Measurements from ENCODE around the gene SPG7. TPM values are rescaled to one million over a fixed set of nuclear protein-coding genes. Genes with fewer than 3 reads are reported as not detected.

Gene SPG7
- total and polyA plus RNA-seq, 12 donors: 69.8 to 145 (median 101) TPM

GRCh38 chr16:89519881-89520280 is 11.7 kb downstream of the SPG7 start:
- Histone ChIP-seq H3K27ac (no peak overlapping the region), H3K9me3 (no peaks in the 10 kb centered on the region), H3K36me3 (peaks cover 0 to 100% (median 43%) of the 10 kb centered on the region in 9 donors), H3K27me3 (no peaks in the 10 kb centered on the region), H3K4me3 (no peak overlapping the region), H3K4me1 (peaks cover 0 to 19% (median 7%) of the 10 kb centered on the region in 9 donors)
- 85 to 88% methylated on average over 15 of the region's 15 CpGs for WGBS, 2 donors
- TF ChIP-seq CTCF (IDR thresholded peaks at IDR 0.05): no peak
- intact Hi-C loops (cut with DNase I): no loop called here
- ATAC-seq (no peak), DNase-seq (no peak)

- no peak overlapping the region for H3K4me3 ChIP-seq
- no peaks in the 10 kb centered on the region for H3K27me3 ChIP-seq
- H3K36me3 ChIP-seq: peaks cover 0 to 100% (median 53%) of the 10 kb centered on the region in 9 donors
- no peak for ATAC-seq
- TF ChIP-seq CTCF (IDR thresholded peaks at IDR 0.05): no peak
- DNase-seq: no peak
- peaks cover 6 to 29% (median 15%) of the 10 kb centered on the region in 9 donors for H3K4me1 ChIP-seq
- 94 to 95% methylated on average over 31 of the region's 31 CpGs for WGBS, 2 donors
- H3K27ac ChIP-seq: no peak overlapping the region
- no peaks in the 10 kb centered on the region for H3K9me3 ChIP-seq
- intact Hi-C loops (cut with DNase I): no loop called here
Observed at GRCh38 chr16:89522287-89522686, 14.1 kb downstream of the SPG7 start.

- peaks cover 0 to 100% (median 52%) of the 10 kb centered on the region in 9 donors for H3K36me3 ChIP-seq
- no peaks in the 10 kb centered on the region for H3K27me3 ChIP-seq
- peak overlapping the region; percentile 17 to 72 (median 62) for H3K27ac ChIP-seq
- peak; percentile 29 to 86 (median 70) for ATAC-seq
- no peaks in the 10 kb centered on the region for H3K9me3 ChIP-seq
- WGBS, 2 donors: 61 to 74% methylated on average over 32 of the region's 32 CpGs
- H3K4me3 ChIP-seq: peak overlapping the region in 8 of 10 donors; percentile 1 to 34 (median 16)
- TF ChIP-seq CTCF (IDR thresholded peaks at IDR 0.05): peak in 3 of 9 donors; percentile 31 to 40 (median 36)
- intact Hi-C loops (cut with DNase I): loop anchor here in 1 of 10 donors (1.0 kb wide), 1 partner anchor 16 kb away; the partner anchor contains the start of gene SPG7
- peaks cover 6 to 29% (median 15%) of the 10 kb centered on the region in 9 donors for H3K4me1 ChIP-seq
- peak in 1 of 2 donors; percentile 53 for DNase-seq
Observed at GRCh38 chr16:89523680-89524344, 15.6 kb downstream of the SPG7 start.

GRCh38 chr16:89525146-89525913 is 17.1 kb downstream of the SPG7 start:
- H3K9me3 ChIP-seq: no peaks in the 10 kb centered on the region
- no peak for TF ChIP-seq CTCF (IDR thresholded peaks at IDR 0.05)
- H3K36me3 ChIP-seq: peaks cover 0 to 100% (median 56%) of the 10 kb centered on the region in 9 donors
- intact Hi-C loops (cut with DNase I): no loop called here
- DNase-seq (peak; percentile 54 to 55), ATAC-seq (peak; percentile 62 to 86 (median 75))
- H3K4me1 ChIP-seq: peaks cover 6 to 29% (median 15%) of the 10 kb centered on the region in 9 donors
- H3K4me3 ChIP-seq: no peak overlapping the region
- H3K27ac ChIP-seq: peak overlapping the region in 9 of 10 donors; percentile 51 to 78 (median 70)
- H3K27me3 ChIP-seq: no peaks in the 10 kb centered on the region
- 58 to 68% methylated on average over 20 of the region's 20 CpGs for WGBS, 2 donors
